Fibroblast of villous mesenchyme (primary cell): ENCODE results near the gene UBE2S. TPM values are rescaled to one million over a fixed set of nuclear protein-coding genes. Genes with fewer than 3 reads are reported as not detected.

Experiments used
- DNase-seq: peaks from one replicate; pipeline ENCODE4 v3.0.0-alpha.2; 2010; ENCODE audit warnings: low read depth
- H3K4me3 ChIP-seq: 2 replicates; pipeline ENCODE4 v1.5.1; 2011; ENCODE audit warnings: low read depth, mild to moderate bottlenecking, low read length
- CTCF ChIP-seq: IDR thresholded peaks from 2 replicates; pipeline ENCODE4 v1.5.1; 2012; ENCODE audit warnings: low read depth, mild to moderate bottlenecking, low read length; ENCODE audit not compliant: insufficient read depth
- total RNA-seq: library from RNA; depleted of rRNA; stranded (reverse); fragments of >200 nt; gene quantifications from 2 replicates; pipeline ENCODE4 v1.2.3, GENCODE V29; 2012

The UBE2S gene
- total RNA-seq, 1 donor, result 108 TPM

GRCh38 chr19:55352040-55352439, 55.5 kb downstream of the UBE2S start:
- TF ChIP-seq CTCF, result no peak
- no peak for DNase-seq
- H3K4me3 ChIP-seq, result no peak overlapping the region

- H3K4me3 ChIP-seq, result no peak overlapping the region
- no peak for DNase-seq
- no peak for TF ChIP-seq CTCF
These were observed 56.8 kb downstream of the UBE2S start for GRCh38 chr19:55350620-55351315.

Other genes starting within 250 kb of the UBE2S start
- gene DNAAF3, start 241.2 kb downstream of the UBE2S start, total RNA-seq, result under 0.01 TPM in 1 of 2 replicates, not detected in the other
- under 0.01 and 0.86 TPM in 2 replicates for gene SYT5, start 227.5 kb downstream of the UBE2S start, total RNA-seq
- gene PTPRH, start 198.3 kb downstream of the UBE2S start, total RNA-seq, result 3.9 and 7.1 TPM in 2 replicates
- 1.6 and 1.7 TPM in 2 replicates for gene TMEM86B, start 179.0 kb downstream of the UBE2S start, total RNA-seq
- gene PPP6R1, start 148.8 kb downstream of the UBE2S start, total RNA-seq, result 35.1 and 38.9 TPM in 2 replicates
- gene HSPBP1, start 127.7 kb downstream of the UBE2S start, total RNA-seq, result 25.0 and 31.9 TPM in 2 replicates
- gene BRSK1, start 123.8 kb downstream of the UBE2S start, total RNA-seq, result 5.6 and 6.1 TPM in 2 replicates
- gene TMEM150B, start 82.4 kb downstream of the UBE2S start, total RNA-seq, result not detected in 2 replicates
- 6.9 and 8.7 TPM in 2 replicates for gene KMT5C, start 67.9 kb downstream of the UBE2S start, total RNA-seq
- gene COX6B2, start 53.1 kb downstream of the UBE2S start, total RNA-seq, result under 0.01 TPM in 1 of 2 replicates, not detected in the other
- not detected in 2 replicates for gene GARIN5B, start 44.5 kb downstream of the UBE2S start, total RNA-seq
- 3.0 and 5.2 TPM in 2 replicates for gene IL11, start 37.3 kb downstream of the UBE2S start, total RNA-seq
- gene TMEM190, start 31.0 kb downstream of the UBE2S start, total RNA-seq, result not detected in 2 replicates
- not detected in 2 replicates for gene TMEM238, start 23.5 kb downstream of the UBE2S start, total RNA-seq
- gene RPL28, start 21.9 kb downstream of the UBE2S start, total RNA-seq, result 124 and 164 TPM in 2 replicates
- gene SHISA7, start 35.5 kb upstream of the UBE2S start, total RNA-seq, result not detected in 2 replicates
- gene ISOC2, start 53.9 kb upstream of the UBE2S start, total RNA-seq, result 57.9 and 74.4 TPM in 2 replicates
- not detected in 2 replicates for gene C19orf85, start 57.0 kb upstream of the UBE2S start, total RNA-seq
- gene ZNF628, start 68.8 kb upstream of the UBE2S start, total RNA-seq, result 0.86 and 2.6 TPM in 2 replicates
- 18.1 and 20.3 TPM in 2 replicates for gene NAT14, start 77.4 kb upstream of the UBE2S start, total RNA-seq
- 21.2 and 23.2 TPM in 2 replicates for gene SSC5D, start 80.6 kb upstream of the UBE2S start, total RNA-seq
- not detected in 2 replicates for gene SBK2, start 129.3 kb upstream of the UBE2S start, total RNA-seq
- gene SBK3, start 137.8 kb upstream of the UBE2S start, total RNA-seq, result under 0.01 TPM in 2 replicates
- gene ZNF579, start 173.1 kb upstream of the UBE2S start, total RNA-seq, result 5.6 and 7.7 TPM in 2 replicates
- 4.3 and 5.2 TPM in 2 replicates for gene FIZ1, start 191.7 kb upstream of the UBE2S start, total RNA-seq
- 4.7 and 6.4 TPM in 2 replicates for gene ZNF524, start 192.5 kb upstream of the UBE2S start, total RNA-seq
- 1.3 and 1.9 TPM in 2 replicates for gene ZNF865, start 197.9 kb upstream of the UBE2S start, total RNA-seq
- 5.6 and 7.4 TPM in 2 replicates for gene ZNF784, start 216.8 kb upstream of the UBE2S start, total RNA-seq
- gene ZNF580, start 233.2 kb upstream of the UBE2S start, total RNA-seq, result 5.5 and 5.6 TPM in 2 replicates
- 11.0 and 13.0 TPM in 2 replicates for gene ZNF581, start 235.9 kb upstream of the UBE2S start, total RNA-seq
- 7.8 and 9.0 TPM in 2 replicates for gene CCDC106, start 240.4 kb upstream of the UBE2S start, total RNA-seq
- 99.9 and 111 TPM in 2 replicates for gene U2AF2, start 247.2 kb upstream of the UBE2S start, total RNA-seq